NOMO-1 treated with dmso at 0.1 percent for 144 hours (cell line): ENCODE measurements around the gene SLC43A3.
A peak's percentile ranks its signal among the peaks of the same experiment; 100 is the strongest.

Experiments
- DNase-seq: peaks from one replicate; lab custom pipeline; 2025; ENCODE audit not compliant: unreplicated experiment; lab: John Stamatoyannopoulos, UW

SLC43A3 gene

GRCh38 chr11:57430952-57431351, 4.0 kb upstream of the SLC43A3 start:
- no peak for DNase-seq

- DNase-seq, result no peak
Measured at GRCh38 chr11:57429946-57430345, 3.0 kb upstream of the SLC43A3 start.

GRCh38 chr11:57428643-57429042, 1.7 kb upstream of the SLC43A3 start:
- no peak for DNase-seq

- no peak for DNase-seq
Measured at GRCh38 chr11:57427727-57428082, 784 bp upstream of the SLC43A3 start.

- no peak for DNase-seq
Measured at GRCh38 chr11:57426439-57426928, 437 bp downstream of the SLC43A3 start.

GRCh38 chr11:57425565-57426438, 1.1 kb downstream of the SLC43A3 start:
- no peak for DNase-seq

GRCh38 chr11:57424792-57425564, 1.9 kb downstream of the SLC43A3 start:
- peak; percentile 92 for DNase-seq

GRCh38 chr11:57424137-57424791, 2.7 kb downstream of the SLC43A3 start:
- no peak for DNase-seq

GRCh38 chr11:57422669-57423068, 4.3 kb downstream of the SLC43A3 start:
- no peak for DNase-seq

GRCh38 chr11:57421805-57422204, 5.1 kb downstream of the SLC43A3 start:
- no peak for DNase-seq

- no peak for DNase-seq
Measured at GRCh38 chr11:57421066-57421465, 5.9 kb downstream of the SLC43A3 start.

- no peak for DNase-seq
Measured at GRCh38 chr11:57419146-57419545, 7.8 kb downstream of the SLC43A3 start.

GRCh38 chr11:57418131-57418530, 8.8 kb downstream of the SLC43A3 start:
- DNase-seq, result no peak

- DNase-seq, result no peak
Measured at GRCh38 chr11:57417056-57417455, 9.9 kb downstream of the SLC43A3 start.

- DNase-seq, result no peak
Measured at GRCh38 chr11:57416436-57416835, 10.5 kb downstream of the SLC43A3 start.

- no peak for DNase-seq
Measured at GRCh38 chr11:57414612-57415212, 12.2 kb downstream of the SLC43A3 start.

GRCh38 chr11:57413681-57414080, 13.2 kb downstream of the SLC43A3 start:
- no peak for DNase-seq

- DNase-seq, result no peak
Measured at GRCh38 chr11:57410287-57410686, 16.6 kb downstream of the SLC43A3 start.

- DNase-seq, result no peak
Measured at GRCh38 chr11:57409321-57410100, 17.4 kb downstream of the SLC43A3 start.

GRCh38 chr11:57408771-57409170, 18.1 kb downstream of the SLC43A3 start:
- DNase-seq, result no peak
